ENCODE results near the gene ODAM.
"Not testable (repeated sequence)": the region's sequence is repeated elsewhere in the genome, so short reads cannot be mapped to it uniquely, and the experiment has no call there.

Gene ODAM

GRCh38 chr4:70195425-70195824 lies at the start of gene ODAM:
ODAM (plus strand) TSS chr4:70195725; CDS start chr4:70196544, 819 bp downstream.
- DNase-seq (ENCODE audit: low spot score), result no peak

- DNase-seq (ENCODE audit: low spot score), result no peak
Observed at GRCh38 chr4:70151271-70151670, 44.3 kb upstream of the ODAM start.

- no peak for DNase-seq (ENCODE audit: low spot score)
Observed at GRCh38 chr4:70152088-70152487, 43.4 kb upstream of the ODAM start.

GRCh38 chr4:70153937-70154336 lies 41.6 kb upstream of the ODAM start, which contains the start of gene PRR27:
PRR27 (plus strand) TSS chr4:70154237; CDS start chr4:70154376, 139 bp downstream.
- no peak for DNase-seq (ENCODE audit: low spot score)

- no peak for DNase-seq (ENCODE audit: low spot score)
Observed at GRCh38 chr4:70158576-70158975, 36.9 kb upstream of the ODAM start.

- DNase-seq (ENCODE audit: low spot score), result no peak
Observed at GRCh38 chr4:70177090-70177489, 18.4 kb upstream of the ODAM start.

GRCh38 chr4:70178075-70178660 lies 17.4 kb upstream of the ODAM start:
- no peak for DNase-seq (ENCODE audit: low spot score)

- no peak for DNase-seq (ENCODE audit: low spot score)
Observed at GRCh38 chr4:70179811-70180210, 15.7 kb upstream of the ODAM start.

- DNase-seq (ENCODE audit: low spot score), result no peak
Observed at GRCh38 chr4:70181864-70182263, 13.7 kb upstream of the ODAM start.

GRCh38 chr4:70182517-70183167 lies 12.9 kb upstream of the ODAM start:
- DNase-seq (ENCODE audit: low spot score), result no peak

GRCh38 chr4:70183168-70183939 lies 12.2 kb upstream of the ODAM start:
- DNase-seq (ENCODE audit: low spot score), result peak; percentile 26

- DNase-seq (ENCODE audit: low spot score), result no peak
Observed at GRCh38 chr4:70183940-70184246, 11.6 kb upstream of the ODAM start.

GRCh38 chr4:70187216-70187615 lies 8.3 kb upstream of the ODAM start:
- DNase-seq (ENCODE audit: low spot score), result no peak

- DNase-seq (ENCODE audit: low spot score), result no peak
Observed at GRCh38 chr4:70190579-70190978, 4.9 kb upstream of the ODAM start.

GRCh38 chr4:70191647-70192046 lies 3.9 kb upstream of the ODAM start:
- DNase-seq (ENCODE audit: low spot score), result no peak

GRCh38 chr4:70192895-70193294 lies 2.6 kb upstream of the ODAM start:
- DNase-seq (ENCODE audit: low spot score), result no peak

- DNase-seq (ENCODE audit: low spot score), result no peak
Observed at GRCh38 chr4:70196857-70197256, 1.3 kb downstream of the ODAM start.

- no peak for DNase-seq (ENCODE audit: low spot score)
Observed at GRCh38 chr4:70197842-70198241, 2.3 kb downstream of the ODAM start.

- no peak for DNase-seq (ENCODE audit: low spot score)
Observed at GRCh38 chr4:70203601-70204000, 8.1 kb downstream of the ODAM start.

- not testable (repeated sequence) for DNase-seq (ENCODE audit: low spot score)
Observed at GRCh38 chr4:70212752-70213151, 17.2 kb downstream of the ODAM start.

- DNase-seq (ENCODE audit: low spot score), result not testable (repeated sequence)
Observed at GRCh38 chr4:70216109-70216508, 20.6 kb downstream of the ODAM start.

- not testable (repeated sequence) for DNase-seq (ENCODE audit: low spot score)
Observed at GRCh38 chr4:70216550-70216949, 21.0 kb downstream of the ODAM start.

GRCh38 chr4:70221389-70221788 lies 25.9 kb downstream of the ODAM start:
- DNase-seq (ENCODE audit: low spot score), result not testable (repeated sequence)

Data from activated CD4-positive, alpha-beta T cell treated with anti-CD3 and anti-CD28 coated beads, Interleukin-2, Interleukin-4, amounts not matched to agents 100 ng/mL and 50 ng/mL, durations not matched to agents 16 hours and 8 hours (primary cell).